A673 (cell line): ENCODE data around the gene SLC25A46. TPM values are rescaled to one million over a fixed set of nuclear protein-coding genes. Genes with fewer than 3 reads are reported as not detected.
"Not testable (repeated sequence)": the region's sequence is repeated elsewhere in the genome, so short reads cannot be mapped to it uniquely, and the experiment has no call there.

Source experiments
- BruUV-seq: library from RNA; stranded (reverse); fragments of 400-500 nt; replicated peaks from 2 replicates; lab custom pipeline; 2021; lab: Mats Ljungman, UMichigan
- CTCF ChIA-PET: fragments of 300-600 bp; sonication (Branson Sonifier 250); formaldehyde crosslinking; loops from one replicate; lab custom pipeline; 2022; ENCODE audit warnings: antibody characterized with exemption; lab: Charles Lee
- POLR2A ChIA-PET: fragments of 300-600 bp; sonication (Branson Sonifier 250); formaldehyde crosslinking; loops from one replicate; lab custom pipeline; 2022; ENCODE audit warnings: antibody characterized with exemption; ENCODE audit not compliant: low non-redundant PET; lab: Charles Lee
- DNase-seq: peaks from one replicate; pipeline ENCODE4 v3.0.0-alpha.2; 2015; ENCODE audit warnings: low spot score
- H3K27ac ChIP-seq: fragments of 200-600 bp; sonication (generic); 2 replicates; pipeline ENCODE4 v1.5.1; 2016; ENCODE audit warnings: mixed run types, low read depth, mild to moderate bottlenecking, mixed read lengths, antibody characterized with exemption, low read length; ENCODE audit not compliant: poor library complexity, severe bottlenecking
- H3K27me3 ChIP-seq: fragments of 200-600 bp; sonication (generic); replicated peaks from 2 replicates; pipeline ENCODE4 v1.6.1; 2017; ENCODE audit warnings: mixed run types, low read depth, mild to moderate bottlenecking, mixed read lengths, antibody characterized with exemption, low read length; ENCODE audit not compliant: insufficient read depth, poor library complexity
- H3K36me3 ChIP-seq: fragments of 200-600 bp; sonication (generic); 2 replicates; pipeline ENCODE4 v1.6.1; 2016; ENCODE audit warnings: mixed run types, mild to moderate bottlenecking, mixed read lengths, antibody characterized with exemption, low read length; ENCODE audit not compliant: insufficient read depth, poor library complexity, severe bottlenecking
- H3K4me1 ChIP-seq: fragments of 200-600 bp; sonication (generic); 2 replicates; pipeline ENCODE4 v1.6.1; 2017; ENCODE audit warnings: mixed run types, mild to moderate bottlenecking, mixed read lengths, antibody characterized with exemption, low read length; ENCODE audit not compliant: insufficient read depth, poor library complexity, severe bottlenecking
- H3K4me3 ChIP-seq: fragments of 200-600 bp; sonication (generic); 2 replicates; pipeline ENCODE4 v1.5.1; 2016; ENCODE audit warnings: low read depth, mixed run types, mild to moderate bottlenecking, mixed read lengths, low read length; ENCODE audit not compliant: poor library complexity, severe bottlenecking
- H3K9me3 ChIP-seq: fragments of 200-600 bp; sonication (generic); 2 replicates; pipeline ENCODE4 v1.6.1; 2016; ENCODE audit warnings: mixed run types, low read depth, mild to moderate bottlenecking, mixed read lengths, antibody characterized with exemption, low read length; ENCODE audit not compliant: poor library complexity, severe bottlenecking
- CTCF ChIP-seq: fragments of 300-800, 200-600 bp; sonication (generic); conservative IDR thresholded peaks from 2 replicates; pipeline ENCODE4 v1.5.1; 2017; ENCODE audit warnings: low read depth, mild to moderate bottlenecking, antibody characterized with exemption, low read length, moderate library complexity, mixed read lengths
- EZH2 ChIP-seq: fragments of 200-600 bp; sonication (generic); IDR thresholded peaks from 2 replicates; pipeline ENCODE4 v1.6.1; 2017; ENCODE audit warnings: borderline replicate concordance, low read depth, mild to moderate bottlenecking, mixed read lengths, antibody characterized with exemption, low read length; ENCODE audit not compliant: poor library complexity, severe bottlenecking
- intact Hi-C: fragments of 100-400 bp; cut with micrococcal nuclease; formaldehyde crosslinking; loops from one replicate; pipeline ENCODE4 v1.10.0; 2022; ENCODE audit not compliant: unreplicated experiment
- total RNA-seq: library from RNA; stranded (reverse); gene quantifications from 2 replicates; pipeline ENCODE4 v1.2.3, GENCODE V29; 2021

Gene SLC25A46
- total RNA-seq, 1 experiment from 2014 or later = 27.2 TPM

GRCh38 chr5:110784901-110785300 lies 46.1 kb downstream of the SLC25A46 start:
- Histone ChIP-seq H3K27me3 (no peaks in the 10 kb centered on the region), H3K27ac (no peak overlapping the region), H3K4me1 (no peaks in the 10 kb centered on the region), H3K4me3 (no peak overlapping the region), H3K9me3 (no peaks in the 10 kb centered on the region), H3K36me3 (no peaks in the 10 kb centered on the region)
- intact Hi-C loops = no loop called here
- ChIA-PET POLR2A (no interaction called here), CTCF (no interaction called here)
- no peak for DNase-seq
- BruUV-seq = no TSS peak
- TF ChIP-seq EZH2 = no peak
- no peak for TF ChIP-seq CTCF

- TF ChIP-seq EZH2 = no peak
- no peak for TF ChIP-seq CTCF
- no peaks in the 10 kb centered on the region for H3K27me3 ChIP-seq
- no peak overlapping the region for H3K27ac ChIP-seq
- no peaks in the 10 kb centered on the region for H3K9me3 ChIP-seq
- intact Hi-C loops = no loop called here
- H3K4me1 ChIP-seq = no peaks in the 10 kb centered on the region
- no peak overlapping the region for H3K4me3 ChIP-seq
- BruUV-seq = no TSS peak
- CTCF ChIA-PET = no interaction called here
- POLR2A ChIA-PET = no interaction called here
- DNase-seq = no peak
- H3K36me3 ChIP-seq = no peaks in the 10 kb centered on the region
Observed at GRCh38 chr5:110785356-110785755, 46.5 kb downstream of the SLC25A46 start.

- H3K27ac ChIP-seq, H3K27me3 ChIP-seq, H3K36me3 ChIP-seq, DNase-seq, CTCF ChIA-PET, H3K4me3 ChIP-seq, POLR2A ChIA-PET, BruUV-seq, intact Hi-C loops, H3K9me3 ChIP-seq, H3K4me1 ChIP-seq: not testable (repeated sequence)
Observed at GRCh38 chr5:110788006-110788405, 49.2 kb downstream of the SLC25A46 start.

DNA sequence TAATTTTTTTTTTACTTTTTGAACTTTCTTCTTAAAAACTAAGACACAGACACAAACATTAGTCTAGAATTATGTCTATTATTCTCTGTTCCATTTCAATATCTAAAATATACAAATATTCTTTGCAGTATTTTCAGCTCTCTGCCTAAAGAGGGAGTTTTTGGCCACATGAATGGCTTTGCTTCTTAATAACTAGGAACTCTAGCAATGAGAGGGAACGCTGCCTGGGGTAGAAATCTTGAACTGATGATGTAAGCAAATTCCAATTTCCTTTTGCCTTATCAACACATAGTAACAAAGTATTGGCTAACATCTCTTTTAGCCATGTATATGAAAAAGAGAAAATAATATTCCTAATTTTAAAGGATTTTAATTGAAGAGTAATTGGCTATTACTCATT lies 51.9 kb downstream of the SLC25A46 start:
- peak; percentile 20 for DNase-seq

More for the DNA sequence above, 51.9 kb downstream of the SLC25A46 start:
- Histone ChIP-seq H3K27me3 (no peaks in the 10 kb centered on the region), H3K9me3 (no peaks in the 10 kb centered on the region), H3K36me3 (no peaks in the 10 kb centered on the region), H3K4me3 (no peak overlapping the region), H3K4me1 (no peaks in the 10 kb centered on the region), H3K27ac (no peak overlapping the region)
- POLR2A ChIA-PET = no interaction called here
- BruUV-seq = no TSS peak
- TF ChIP-seq CTCF (peak; percentile 22; the same call in 1 of the 2 replicates), EZH2 (no peak)
- CTCF ChIA-PET = no interaction called here
- intact Hi-C loops = no loop called here
